ENCODE data around the gene LTBP4.

- TF ChIP-seq EP300 (IDR thresholded peaks at IDR 0.05) (no peak), CTCF (IDR thresholded peaks at IDR 0.05) (no peak), POLR2A (IDR thresholded peaks at IDR 0.05) (no peak), POLR2AphosphoS5 (IDR thresholded peaks at IDR 0.05) (no peak)
Observed at GRCh38 chr19:40616941-40617340, 15.8 kb downstream of the LTBP4 start.

Measured in gastroesophageal sphincter (tissue), 3 donors.